ENCODE measurements around the gene PRDM16. TPM values are rescaled to one million over a fixed set of nuclear protein-coding genes. Genes with fewer than 3 reads are reported as not detected.
A peak's percentile ranks its signal among the peaks of the same experiment; 100 is the strongest.

Gene PRDM16
- total and polyA plus RNA-seq, 2 of the 13 experiments (the other 11 are each of a cell fraction or from before 2014, with no cell fraction given): 0.15 to 0.81 TPM

GRCh38 chr1:3065396-3065795, 3.6 kb upstream of the PRDM16 start:
- TF ChIP-seq ELF4 (CRISPR knock-in tag; IDR thresholded peaks at IDR 0.05; ENCODE audit: borderline replicate concordance) (no peak), MEF2D (CRISPR knock-in tag; IDR thresholded peaks at IDR 0.05) (no peak), DZIP1 (CRISPR knock-in tag; IDR thresholded peaks at IDR 0.05) (no peak)
- H3K36me3 ChIP-seq (replicated peaks in 1 of 2; ENCODE audit: control insufficient read depth in 1 of 2, insufficient read depth in 2 of 2, low read length in 2 of 2): no peaks in the 10 kb centered on the region
- ChIA-PET CTCF (ENCODE audit: low intra/inter-chr PET ratio, low total read pairs) (interaction anchor here (0.6 to 1.9 kb wide), 3 partner anchors 219 to 358 kb away, joined by 3 to 13 read pairs (median 11); no protein-coding TSS in a partner anchor), POLR2A (no interaction called here)
- no TSS peak for BruUV-seq (replicated peaks)
- H2AFZ ChIP-seq (ENCODE audit: low read length): no peak overlapping the region
- DNase-seq (ENCODE audit: low spot score) (no peak), ATAC-seq (no peak), FAIRE-seq (no peak)
- no peak overlapping the region for H3K4me3 ChIP-seq (replicated peaks in 1 of 3; ENCODE audit: insufficient read depth in 1 of 3, low read depth in 2 of 3, low read length in 3 of 3)
- H3K27ac ChIP-seq (ENCODE audit: extremely low read length, insufficient read depth, low read length): no peak overlapping the region
- intact Hi-C loops (cut with micrococcal nuclease; ENCODE audit: unreplicated experiment): loop anchor here (2.0 to 5.0 kb wide), 2 partner anchors 219 to 347 kb away; no protein-coding TSS in a partner anchor
- no peaks in the 10 kb centered on the region for H4K20me1 ChIP-seq (ENCODE audit: insufficient read depth, low read length)
- peaks cover 7 to 33% of the 10 kb centered on the region in 2 experiments; a peak in 4 of 5 replicates for H3K27me3 ChIP-seq (ENCODE audit: control insufficient read depth in 1 of 2, insufficient read depth in 2 of 2, low read length in 2 of 2)
- H3K4me2 ChIP-seq (ENCODE audit: low read depth, low read length): no peak overlapping the region
- WGBS (ENCODE audit: low lambda C conversion rate): 29% methylated on average over 2 of the region's 8 CpGs
- no peaks in the 10 kb centered on the region for H3K9me3 ChIP-seq (ENCODE audit: low read length)
- no peak overlapping the region for H3K9ac ChIP-seq (ENCODE audit: insufficient read depth, low read depth, low read length)
- peaks cover 24% of the 10 kb centered on the region for H3K4me1 ChIP-seq (ENCODE audit: insufficient read depth, low read length)
- in situ Hi-C loops (cut with HindIII; ENCODE audit: extremely low pct_ligation_motif_present, low pct_unique_long_range_greater_than_20kb): loop anchor here (5.0 to 25.0 kb wide), 2 partner anchors 222 to 357 kb away; no protein-coding TSS in a partner anchor
- no peaks in the 10 kb centered on the region for H3K79me2 ChIP-seq (ENCODE audit: insufficient read depth, low read length)

GRCh38 chr1:3065797-3066196, 3.2 kb upstream of the PRDM16 start:
- intact Hi-C loops (cut with micrococcal nuclease; ENCODE audit: unreplicated experiment): loop anchor here (1.0 to 5.0 kb wide), 3 partner anchors 219 to 347 kb away; no protein-coding TSS in a partner anchor
- Histone ChIP-seq H3K9ac (ENCODE audit: insufficient read depth, low read depth, low read length) (no peak overlapping the region), H4K20me1 (ENCODE audit: insufficient read depth, low read length) (no peaks in the 10 kb centered on the region), H3K4me3 (replicated peaks in 1 of 3; ENCODE audit: insufficient read depth in 1 of 3, low read depth in 2 of 3, low read length in 3 of 3) (no peak overlapping the region), H3K27ac (ENCODE audit: extremely low read length, insufficient read depth, low read length) (no peak overlapping the region), H3K4me2 (ENCODE audit: low read depth, low read length) (no peak overlapping the region), H3K79me2 (ENCODE audit: insufficient read depth, low read length) (peaks cover 2% of the 10 kb centered on the region), H3K9me3 (ENCODE audit: low read length) (no peaks in the 10 kb centered on the region), H3K4me1 (ENCODE audit: insufficient read depth, low read length) (peaks cover 27% of the 10 kb centered on the region), H2AFZ (ENCODE audit: low read length) (no peak overlapping the region), H3K36me3 (replicated peaks in 1 of 2; ENCODE audit: control insufficient read depth in 1 of 2, insufficient read depth in 2 of 2, low read length in 2 of 2) (no peaks in the 10 kb centered on the region), H3K27me3 (ENCODE audit: control insufficient read depth in 1 of 2, insufficient read depth in 2 of 2, low read length in 2 of 2) (peaks cover 7 to 33% of the 10 kb centered on the region in 2 experiments)
- no peak for FAIRE-seq
- CTCF ChIA-PET (ENCODE audit: low intra/inter-chr PET ratio, low total read pairs): interaction anchor here (0.6 to 1.9 kb wide), 5 partner anchors 53 to 357 kb away, joined by 3 to 13 read pairs (median 4); no protein-coding TSS in a partner anchor
- in situ Hi-C loops (cut with HindIII; ENCODE audit: extremely low pct_ligation_motif_present, low pct_unique_long_range_greater_than_20kb): loop anchor here (5.0 to 25.0 kb wide), 2 partner anchors 222 to 357 kb away; no protein-coding TSS in a partner anchor
- DNase-seq (ENCODE audit: low spot score): no peak
- no peak for ATAC-seq
- TF ChIP-seq HDAC2 (CRISPR knock-in tag; IDR thresholded peaks at IDR 0.05): no peak
- no peak for TF ChIP-seq ZBTB1 (CRISPR knock-in tag; IDR thresholded peaks at IDR 0.05; ENCODE audit: borderline replicate concordance)
- no peak for TF ChIP-seq MATR3 (CRISPR knock-in tag; IDR thresholded peaks at IDR 0.05)
- TF ChIP-seq KLF15 (CRISPR knock-in tag; IDR thresholded peaks at IDR 0.05; ENCODE audit: borderline replicate concordance): no peak
- TF ChIP-seq ZC3H13 (CRISPR knock-in tag; IDR thresholded peaks at IDR 0.05): 0 out of 2 replicates have a peak, but pooled peaks have one; percentile 2
- BruUV-seq (replicated peaks): no TSS peak
- 30% methylated on average over 6 of the region's 7 CpGs for WGBS (ENCODE audit: low lambda C conversion rate)
- POLR2A ChIA-PET: no interaction called here
